GM18511 (cell line): ENCODE results near the gene TSR3.

Experiments used
- ATAC-seq: cut with Tn5 transposase; IDR thresholded peaks from one replicate; pipeline ENCODE4 v1.9.1; 2021; ENCODE audit warnings: mild to moderate bottlenecking, moderate library complexity; ENCODE audit not compliant: unreplicated experiment

TSR3 gene

DNA sequence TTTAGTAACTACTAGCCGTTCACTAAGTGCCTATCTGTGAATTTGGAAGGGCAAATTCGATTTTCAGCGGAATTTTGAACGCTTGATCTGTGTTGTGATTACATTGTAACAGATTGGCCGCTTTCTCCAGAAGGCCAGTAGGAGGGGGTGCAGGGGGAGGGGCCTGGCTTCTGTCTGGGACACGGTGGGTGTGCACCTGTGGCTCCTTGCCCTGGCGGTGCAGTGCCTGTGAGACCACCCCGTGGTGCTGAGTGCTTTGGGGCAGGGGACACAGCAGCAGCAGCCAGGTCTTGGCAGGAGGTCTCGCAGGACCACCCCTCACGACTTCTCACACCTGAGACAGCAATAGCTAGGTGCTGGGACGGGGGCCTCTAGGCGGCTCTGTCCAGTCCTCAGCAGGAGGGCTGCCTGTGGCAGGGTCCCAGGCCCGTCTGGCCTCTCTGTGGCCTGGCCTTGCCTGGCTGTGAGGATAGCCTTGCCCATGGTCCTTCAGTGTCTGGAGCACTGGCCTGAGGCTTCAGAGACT lies 40.4 kb downstream of the TSR3 start:
- no peak for ATAC-seq

DNA sequence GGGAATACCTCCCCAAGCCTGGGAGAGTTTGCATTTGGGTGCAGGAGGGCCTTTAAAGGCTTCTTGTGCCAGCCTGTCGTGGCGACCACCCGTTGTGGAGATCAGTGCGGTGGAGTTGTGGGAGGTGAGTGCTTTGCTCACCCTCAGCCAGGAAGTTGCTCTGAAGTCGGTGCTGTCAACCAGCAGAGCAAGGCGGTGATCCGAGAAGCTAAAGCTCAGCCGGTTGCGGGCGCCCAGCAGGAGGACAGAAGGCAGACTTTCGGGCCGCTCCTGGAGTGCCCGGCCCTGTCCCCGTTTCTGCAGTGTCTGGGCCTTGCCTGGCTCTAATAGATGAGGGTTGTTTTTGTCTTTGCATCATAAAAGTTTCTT lies 40.9 kb downstream of the TSR3 start:
- no peak for ATAC-seq

GRCh38 chr16:1309888-1310831 lies 41.5 kb downstream of the TSR3 start:
- peak; percentile 11 for ATAC-seq

GRCh38 chr16:1308977-1309885 lies 42.4 kb downstream of the TSR3 start, which contains the start of gene UBE2I:
UBE2I (plus strand) TSS chr16:1309636; CDS start chr16:1314031, 4,395 bp downstream.
- peak; percentile 56 for ATAC-seq

DNA sequence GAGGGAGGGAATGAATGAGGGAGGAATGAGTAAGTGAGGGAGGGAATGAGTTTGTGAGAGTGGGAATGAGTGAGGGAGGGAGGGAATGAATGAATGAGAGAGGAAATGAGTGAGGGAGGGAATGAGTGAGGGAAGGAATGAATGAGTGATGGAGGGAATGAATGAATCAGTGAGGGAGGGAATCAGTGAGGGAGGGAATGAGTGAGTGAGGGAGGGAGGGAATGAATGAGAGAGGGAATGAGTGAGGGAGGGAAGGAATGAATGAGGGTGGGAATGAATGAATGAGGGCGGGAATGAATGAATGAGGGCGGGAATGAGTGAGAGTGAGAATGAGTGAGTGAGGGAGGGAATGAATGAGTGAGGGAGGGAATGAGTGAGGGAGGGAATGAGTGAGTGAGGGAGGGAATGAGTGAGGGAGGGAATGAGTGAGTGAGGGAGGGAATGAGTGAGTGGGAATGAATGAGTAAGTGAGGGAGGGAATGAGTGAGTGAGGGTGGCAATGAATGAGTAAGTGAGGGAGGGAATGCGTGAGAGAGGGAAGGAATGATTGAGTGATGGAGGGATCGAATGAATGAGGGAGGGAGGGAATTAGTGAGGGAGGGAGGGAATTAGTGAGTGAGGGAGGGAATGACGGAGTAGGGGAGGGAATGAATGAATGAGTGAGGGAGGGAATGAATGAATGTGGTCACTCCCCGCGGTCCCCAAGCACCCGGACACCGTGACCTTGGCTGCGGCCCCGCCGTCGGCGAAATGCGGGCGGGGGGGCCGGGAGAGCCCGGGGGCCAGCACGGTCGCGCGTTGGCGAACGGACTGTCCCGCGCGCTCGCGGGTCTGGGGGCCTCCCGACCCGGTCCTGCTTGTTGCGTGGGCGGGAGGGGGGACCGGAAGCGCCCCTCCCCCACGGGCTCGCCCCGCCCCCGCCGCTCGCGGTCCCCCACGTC lies 43.4 kb downstream of the TSR3 start:
- peak; percentile 30 for ATAC-seq

DNA sequence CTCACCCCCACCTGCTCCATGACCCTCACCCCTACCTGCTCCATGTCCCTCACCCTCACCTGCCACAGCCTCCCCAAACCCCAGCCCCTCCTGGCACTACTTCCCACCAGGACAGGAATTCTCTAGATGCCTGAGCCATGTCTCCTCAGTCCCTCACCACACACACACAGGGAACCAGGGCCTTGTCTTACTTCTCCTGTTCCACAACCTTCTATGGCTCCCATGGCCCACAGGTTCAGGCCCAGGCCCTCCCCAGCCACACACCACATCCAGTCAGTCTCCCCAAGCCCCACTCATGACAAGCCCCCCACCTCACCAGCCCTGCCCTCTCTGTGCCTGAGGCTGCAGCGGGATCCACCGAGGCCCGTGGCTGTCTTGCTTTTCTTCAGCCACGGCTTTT lies 45.3 kb downstream of the TSR3 start:
- no peak for ATAC-seq

DNA sequence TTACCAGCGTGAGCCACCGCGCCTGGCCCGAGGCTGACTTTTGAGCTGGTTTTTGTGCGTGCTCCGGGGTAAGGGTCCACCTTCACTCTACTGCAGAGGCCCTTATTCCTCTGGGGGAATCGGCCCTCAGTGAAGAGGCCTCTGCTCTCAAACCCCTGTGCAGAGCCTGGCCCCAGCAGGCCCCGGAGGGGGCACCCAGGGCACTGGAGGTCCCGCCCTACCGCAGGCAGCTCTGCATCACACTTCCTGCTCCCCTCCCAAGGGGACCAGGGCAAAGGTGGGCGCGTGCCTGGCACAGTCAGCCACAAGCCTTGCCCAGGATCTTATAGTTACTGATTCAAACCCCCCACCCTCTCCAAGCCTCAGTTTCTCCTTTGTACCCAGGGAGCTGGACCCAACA lies 45.9 kb downstream of the TSR3 start:
- ATAC-seq: no peak

DNA sequence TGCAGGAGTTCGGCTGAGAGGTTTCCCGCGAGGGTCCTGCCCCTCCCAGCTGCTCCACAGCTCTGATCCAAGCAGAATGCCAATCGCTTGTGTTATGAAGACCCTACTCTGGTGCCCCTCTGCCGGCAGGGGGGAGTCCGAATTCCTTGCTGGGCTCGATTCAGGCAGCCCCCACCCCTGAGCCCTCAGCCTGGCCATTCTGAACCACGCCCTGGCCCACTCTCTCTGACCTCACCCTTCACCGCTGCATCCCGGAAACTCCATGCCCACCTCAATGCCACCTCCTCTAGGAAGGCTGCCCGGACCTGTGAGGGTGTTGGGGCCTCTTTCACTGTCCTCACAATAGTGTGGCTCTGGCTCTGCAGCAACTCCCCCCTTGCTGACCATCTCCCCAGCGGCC lies 50.1 kb downstream of the TSR3 start:
- ATAC-seq: no peak

DNA sequence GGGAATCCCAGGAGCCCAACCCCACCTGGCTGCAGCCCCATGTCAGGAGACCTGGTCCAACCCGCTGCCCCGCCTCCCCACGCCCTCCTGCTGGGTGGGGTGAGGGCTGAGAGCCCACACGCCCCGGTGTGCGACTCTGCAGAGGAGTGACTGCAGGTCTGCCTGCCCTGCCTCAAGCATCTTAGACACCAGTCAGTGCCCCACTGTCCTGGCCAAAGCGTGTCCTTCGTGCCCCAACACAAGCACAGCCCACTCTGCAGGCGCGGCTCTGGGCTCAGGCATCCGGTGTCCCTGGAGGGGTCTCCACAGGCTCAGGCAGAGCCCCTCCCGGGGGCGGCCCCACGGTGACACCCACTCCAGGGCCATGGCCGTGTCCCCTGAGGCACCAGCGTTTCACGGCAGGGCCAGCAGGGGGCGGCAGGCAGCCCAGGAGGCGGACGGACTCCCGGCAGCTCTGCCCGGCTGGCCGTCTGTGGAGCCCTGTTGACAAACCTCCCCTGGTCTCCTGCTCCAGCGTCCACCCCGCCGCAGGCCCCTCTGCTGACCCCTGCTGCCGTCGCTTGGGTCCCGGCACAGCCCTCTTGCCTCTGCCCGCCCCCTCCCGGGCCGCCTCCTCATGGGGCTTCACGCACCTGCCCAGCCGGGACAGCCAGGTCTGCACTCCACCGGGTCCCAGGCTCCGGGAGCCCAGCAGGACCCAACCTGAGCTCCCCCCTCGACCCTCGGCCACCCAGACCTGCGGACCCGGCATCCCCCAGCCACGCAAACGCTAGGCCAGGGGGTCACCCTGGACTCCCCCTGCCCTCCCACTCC lies 50.8 kb downstream of the TSR3 start:
- ATAC-seq: peak; percentile 50

DNA sequence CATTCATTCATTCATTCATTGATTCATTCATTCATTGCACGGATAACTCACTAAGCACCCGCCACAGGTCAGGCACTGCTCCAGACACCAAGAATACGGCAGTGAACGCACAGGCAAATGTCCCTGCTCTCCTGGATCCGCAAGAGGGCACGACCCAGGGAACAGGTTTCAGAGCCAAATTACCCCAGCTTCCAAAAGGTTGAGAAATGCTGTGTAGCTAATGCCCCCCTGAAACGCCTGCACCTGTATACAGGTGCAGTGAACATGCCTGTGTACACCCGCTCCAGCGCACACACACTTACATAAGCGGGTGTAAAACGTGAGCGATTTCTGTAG lies 51.8 kb downstream of the TSR3 start:
- no peak for ATAC-seq
